CD4-positive, alpha-beta memory T cell (primary cell): ENCODE data around the gene NFATC1. TPM values are rescaled to one million over a fixed set of nuclear protein-coding genes. Genes with fewer than 3 reads are reported as not detected.

Experiments used
- CTCF ChIA-PET: fragments of 350-600 bp; sonication (Branson Sonifier 250); formaldehyde crosslinking; loops from one replicate; lab custom pipeline; 2021; ENCODE audit warnings: inconsistent platforms; ENCODE audit not compliant: partially characterized antibody; lab: Charles Lee
- POLR2A ChIA-PET: fragments of 350-600 bp; sonication (Branson Sonifier 250); formaldehyde crosslinking; loops from one replicate; lab custom pipeline; 2021; ENCODE audit not compliant: partially characterized antibody; lab: Charles Lee
- DNase-seq, 5 donors: peaks; one replicate each; pipeline versions ENCODE4 v3.0.0 to v3.0.0-alpha.2; 2020 to 2022; ENCODE audit warnings: mixed read lengths in 1 of 5
- H3K27ac ChIP-seq: one replicate; pipeline ENCODE4 v1.7.0; 2013; ENCODE audit warnings: low read depth, low read length
- H3K27me3 ChIP-seq: 2 replicates; pipeline ENCODE4 v1.7.0; 2013; ENCODE audit warnings: mild to moderate bottlenecking, low read length, moderate library complexity; ENCODE audit not compliant: insufficient read depth
- H3K36me3 ChIP-seq: 2 replicates; pipeline ENCODE4 v1.7.0; 2013; ENCODE audit warnings: mild to moderate bottlenecking, low read length, moderate library complexity; ENCODE audit not compliant: insufficient read depth
- H3K4me1 ChIP-seq: 2 replicates; pipeline ENCODE4 v1.7.0; 2013; ENCODE audit warnings: mild to moderate bottlenecking, low read length, moderate library complexity; ENCODE audit not compliant: insufficient read depth
- H3K4me3 ChIP-seq, 2 donors: one replicate each; pipeline ENCODE4 v1.7.0; 2013; ENCODE audit warnings: low read length in 2 of 2, mild to moderate bottlenecking in 1 of 2
- H3K9me3 ChIP-seq, 2 donors: one replicate each; pipeline ENCODE4 v1.7.0; 2013; ENCODE audit warnings: low read length in 2 of 2, control low read depth in 1 of 2; ENCODE audit not compliant: control insufficient read depth in 1 of 2
- H3K27ac Mint-ChIP-seq, 7 donors: one replicate each; pipeline ENCODE4 v1.8.0; 2020 to 2021; ENCODE audit warnings: mixed read lengths in 7 of 7, mild to moderate bottlenecking in 6 of 7, inconsistent platforms in 3 of 7, moderate library complexity in 3 of 7
- H3K27me3 Mint-ChIP-seq, 2 donors: one replicate each; pipeline ENCODE4 v1.8.0; 2020 to 2021; ENCODE audit warnings: mixed read lengths in 2 of 2
- H3K36me3 Mint-ChIP-seq, 2 donors: one replicate each; pipeline ENCODE4 v1.8.0; 2020 to 2021; ENCODE audit warnings: mixed read lengths in 2 of 2, inconsistent platforms in 1 of 2, mild to moderate bottlenecking in 1 of 2
- H3K4me1 Mint-ChIP-seq, 4 donors: one replicate each; pipeline ENCODE4 v1.8.0; 2020 to 2021; ENCODE audit warnings: mixed read lengths in 4 of 4, mild to moderate bottlenecking in 1 of 4
- H3K4me3 Mint-ChIP-seq, 8 donors: one replicate each; pipeline ENCODE4 v1.8.0; 2020 to 2021; ENCODE audit warnings: mixed read lengths in 8 of 8, mild to moderate bottlenecking in 7 of 8, moderate library complexity in 6 of 8, inconsistent platforms in 3 of 8
- H3K9me3 Mint-ChIP-seq, 8 donors: one replicate each; pipeline ENCODE4 v1.8.0; 2020 to 2021; ENCODE audit warnings: mixed read lengths in 8 of 8, mild to moderate bottlenecking in 5 of 8, inconsistent platforms in 3 of 8, moderate library complexity in 1 of 8
- intact Hi-C: fragments of 100-400 bp; cut with micrococcal nuclease; formaldehyde crosslinking; loops from one replicate; pipeline ENCODE4 v1.15.1; 2023
- polyA plus RNA-seq, 2 donors: library from polyadenylated mRNA; unstranded; fragments of 300-500 nt; fragmentation: Illumina TruSeq; gene quantifications; one replicate each; pipeline ENCODE4 v1.2.3, GENCODE V29; 2021
- total RNA-seq, 2 experiments: library from RNA; stranded (reverse); gene quantifications; one replicate each; pipeline ENCODE4 v1.2.3, GENCODE V29; 2021

The NFATC1 gene
- total and polyA plus RNA-seq, 4 experiments from 2014 or later: 15.3 to 69.6 (median 54.9) TPM

DNA sequence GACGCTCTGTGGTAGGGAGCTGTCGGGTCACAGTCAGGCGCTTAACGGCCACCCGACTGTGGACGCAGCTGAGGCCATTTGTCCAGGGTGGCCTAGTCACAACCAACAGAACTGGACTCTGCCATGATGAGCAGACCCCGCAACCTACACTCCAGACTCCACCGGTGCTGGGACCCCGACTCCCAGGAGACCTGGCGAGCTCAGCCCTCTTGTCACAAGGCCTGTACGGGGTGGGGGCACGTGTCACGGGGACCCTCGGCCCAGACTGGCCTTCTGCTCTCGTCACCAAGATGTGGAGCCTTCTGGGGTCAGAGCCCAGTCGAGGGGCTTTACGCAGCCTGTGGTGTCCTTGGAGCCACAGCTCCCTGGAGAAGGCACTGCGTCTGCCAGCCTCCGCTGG, 22.5 kb downstream of the NFATC1 start:
- Histone ChIP-seq H3K36me3 (peaks cover 35% of the 10 kb centered on the region), H3K4me1 (peaks cover 3% of the 10 kb centered on the region), H3K27ac (no peak overlapping the region), H3K4me3 (no peak overlapping the region), H3K27me3 (no peaks in the 10 kb centered on the region), H3K9me3 (no peaks in the 10 kb centered on the region)
- peaks cover 15 to 63% (median 35%) of the 10 kb centered on the region in 4 donors for H3K4me1 Mint-ChIP-seq
- H3K27me3 Mint-ChIP-seq: no peaks in the 10 kb centered on the region
- intact Hi-C loops: no loop called here
- ChIA-PET CTCF (no interaction called here), POLR2A (interaction anchor here (1.1 kb wide), 1 partner anchor 12 kb away, joined by 4 read pairs; no protein-coding TSS in a partner anchor)
- peaks cover 35 to 62% of the 10 kb centered on the region in 2 donors for H3K36me3 Mint-ChIP-seq
- H3K9me3 Mint-ChIP-seq: peaks cover 0 to 2% (median 0%) of the 10 kb centered on the region in 8 donors
- DNase-seq: no peak
- peak overlapping the region in 1 of 7 donors; percentile 70 for H3K27ac Mint-ChIP-seq
- no peak overlapping the region for H3K4me3 Mint-ChIP-seq

DNA sequence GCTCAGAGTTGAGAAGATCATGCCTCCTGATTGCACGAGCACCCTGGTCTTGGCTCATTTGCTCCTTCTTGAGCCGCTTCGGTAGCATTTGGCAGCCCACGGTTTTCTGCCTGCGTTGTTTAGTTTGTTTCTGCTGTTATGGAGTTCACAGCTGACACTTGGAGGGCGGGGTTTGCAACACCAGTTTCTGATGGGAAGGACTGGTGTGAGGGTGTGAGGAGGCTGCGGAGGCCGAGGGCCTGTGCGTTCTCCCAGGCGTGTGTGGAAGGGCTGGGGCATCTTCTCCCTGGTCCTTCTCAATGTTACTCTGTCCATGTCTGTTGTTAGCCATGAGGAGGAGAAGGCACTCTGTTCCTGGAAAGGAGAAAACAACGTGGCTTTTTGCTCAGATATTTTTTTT, 22.9 kb downstream of the NFATC1 start:
- H3K9me3 ChIP-seq: no peaks in the 10 kb centered on the region
- ChIA-PET CTCF (no interaction called here), POLR2A (interaction anchor here (1.1 kb wide), 1 partner anchor 13 kb away, joined by 4 read pairs; no protein-coding TSS in a partner anchor)
- no peak for DNase-seq
- H3K9me3 Mint-ChIP-seq: peaks cover 0 to 2% (median 0%) of the 10 kb centered on the region in 8 donors
- H3K36me3 ChIP-seq: peaks cover 31% of the 10 kb centered on the region
- intact Hi-C loops: no loop called here
- H3K4me3 Mint-ChIP-seq: peak overlapping the region in 2 of 8 donors; percentile 12 to 17
- H3K27ac ChIP-seq: no peak overlapping the region
- H3K4me3 ChIP-seq: no peak overlapping the region
- peak overlapping the region in 4 of 7 donors; percentile 17 to 75 (median 52) for H3K27ac Mint-ChIP-seq
- H3K27me3 Mint-ChIP-seq: no peaks in the 10 kb centered on the region
- H3K36me3 Mint-ChIP-seq: peaks cover 31 to 58% of the 10 kb centered on the region in 2 donors
- H3K4me1 ChIP-seq: peaks cover 3% of the 10 kb centered on the region
- H3K27me3 ChIP-seq: no peaks in the 10 kb centered on the region
- peaks cover 15 to 59% (median 33%) of the 10 kb centered on the region in 4 donors for H3K4me1 Mint-ChIP-seq

GRCh38 chr18:79420033-79420745, 24.5 kb downstream of the NFATC1 start:
- DNase-seq: no peak
- H3K27ac ChIP-seq: no peak overlapping the region
- Mint-ChIP-seq H3K36me3 (peaks cover 30 to 53% of the 10 kb centered on the region in 2 donors), H3K4me3 (peak overlapping the region in 2 of 8 donors; percentile 40 to 41), H3K27me3 (no peaks in the 10 kb centered on the region), H3K4me1 (peaks cover 18 to 56% (median 36%) of the 10 kb centered on the region in 4 donors), H3K27ac (peak overlapping the region in 6 of 7 donors; percentile 53 to 87 (median 70)), H3K9me3 (peaks cover 0 to 6% (median 0%) of the 10 kb centered on the region in 8 donors)
- ChIA-PET CTCF (no interaction called here), POLR2A (no interaction called here)
- no peaks in the 10 kb centered on the region for H3K27me3 ChIP-seq
- H3K9me3 ChIP-seq: no peaks in the 10 kb centered on the region
- intact Hi-C loops: no loop called here
- no peak overlapping the region for H3K4me3 ChIP-seq
- peaks cover 18% of the 10 kb centered on the region for H3K36me3 ChIP-seq
- no peaks in the 10 kb centered on the region for H3K4me1 ChIP-seq

- peak overlapping the region in 1 of 7 donors; percentile 87 for H3K27ac Mint-ChIP-seq
- intact Hi-C loops: no loop called here
- no peaks in the 10 kb centered on the region for H3K27me3 Mint-ChIP-seq
- Histone ChIP-seq H3K27ac (no peak overlapping the region), H3K36me3 (peaks cover 18% of the 10 kb centered on the region), H3K4me3 (no peak overlapping the region), H3K27me3 (no peaks in the 10 kb centered on the region), H3K4me1 (no peaks in the 10 kb centered on the region), H3K9me3 (no peaks in the 10 kb centered on the region)
- peaks cover 0 to 7% (median 0%) of the 10 kb centered on the region in 8 donors for H3K9me3 Mint-ChIP-seq
- no peak overlapping the region for H3K4me3 Mint-ChIP-seq
- POLR2A ChIA-PET: no interaction called here
- no peak for DNase-seq
- H3K4me1 Mint-ChIP-seq: peaks cover 21 to 56% (median 36%) of the 10 kb centered on the region in 4 donors
- H3K36me3 Mint-ChIP-seq: peaks cover 34 to 53% of the 10 kb centered on the region in 2 donors
- CTCF ChIA-PET: interaction anchor here (2.1 kb wide), 1 partner anchor 40 kb away, joined by 5 read pairs; no protein-coding TSS in a partner anchor
These were observed 25.6 kb downstream of the NFATC1 start for GRCh38 chr18:79421275-79421857.

DNA sequence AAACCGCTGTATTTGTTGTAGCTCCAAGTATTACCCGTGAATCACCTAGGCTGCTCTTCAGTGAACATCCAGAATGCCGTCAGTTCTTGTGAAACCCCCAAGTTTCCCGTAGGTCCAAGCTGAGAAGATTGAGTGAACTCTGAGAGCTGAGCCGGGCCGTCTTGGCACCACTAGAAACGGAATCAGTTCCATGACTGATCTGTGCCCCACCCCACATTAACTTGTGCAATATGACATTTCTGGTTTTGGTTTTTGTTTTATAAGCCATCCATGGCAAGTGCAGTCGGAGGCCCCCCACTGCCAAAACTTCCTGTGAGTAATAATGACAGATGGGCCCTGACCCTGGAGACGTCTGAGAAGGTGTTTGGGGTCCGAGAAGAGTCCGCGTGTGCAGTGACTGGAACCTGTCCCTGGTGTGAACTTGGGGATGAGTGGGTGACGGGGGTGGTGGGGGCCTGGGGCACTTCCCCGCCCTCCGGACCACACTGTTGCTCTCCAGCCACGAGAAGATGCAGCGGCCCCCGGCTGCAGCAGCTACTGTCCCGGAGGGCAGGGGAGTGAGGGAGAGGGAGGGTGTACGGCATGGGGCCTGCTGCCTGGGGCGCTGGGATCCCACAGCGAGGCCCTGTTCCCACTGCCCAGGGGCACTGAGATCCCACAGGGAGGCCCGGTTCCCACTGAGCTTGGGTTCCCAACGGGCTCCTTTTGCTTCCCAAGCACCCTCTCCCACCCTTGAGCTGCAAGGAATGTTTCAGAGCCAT, 26.5 kb downstream of the NFATC1 start:
- Mint-ChIP-seq H3K27me3 (no peaks in the 10 kb centered on the region), H3K4me1 (peaks cover 18 to 50% (median 35%) of the 10 kb centered on the region in 4 donors), H3K27ac (peak overlapping the region in 3 of 7 donors; percentile 41 to 69 (median 61)), H3K9me3 (peaks cover 0 to 7% (median 0%) of the 10 kb centered on the region in 8 donors), H3K36me3 (peaks cover 34 to 49% of the 10 kb centered on the region in 2 donors), H3K4me3 (no peak overlapping the region)
- intact Hi-C loops: no loop called here
- POLR2A ChIA-PET: no interaction called here
- CTCF ChIA-PET: interaction anchor here (2.1 kb wide), 1 partner anchor 41 kb away, joined by 5 read pairs; no protein-coding TSS in a partner anchor
- Histone ChIP-seq H3K9me3 (no peaks in the 10 kb centered on the region), H3K4me3 (no peak overlapping the region), H3K36me3 (peaks cover 18% of the 10 kb centered on the region), H3K4me1 (no peaks in the 10 kb centered on the region), H3K27me3 (no peaks in the 10 kb centered on the region), H3K27ac (no peak overlapping the region)
- no peak for DNase-seq

GRCh38 chr18:79422783-79423165, 27.0 kb downstream of the NFATC1 start:
- no peak for DNase-seq
- H3K36me3 ChIP-seq: peaks cover 18% of the 10 kb centered on the region
- no peaks in the 10 kb centered on the region for H3K27me3 ChIP-seq
- no peak overlapping the region for H3K4me3 ChIP-seq
- Mint-ChIP-seq H3K36me3 (peaks cover 34 to 49% of the 10 kb centered on the region in 2 donors), H3K9me3 (peaks cover 0 to 7% (median 0%) of the 10 kb centered on the region in 8 donors), H3K27ac (peak overlapping the region in 2 of 7 donors; percentile 64 to 69), H3K4me1 (peaks cover 18 to 51% (median 35%) of the 10 kb centered on the region in 4 donors), H3K27me3 (no peaks in the 10 kb centered on the region), H3K4me3 (no peak overlapping the region)
- intact Hi-C loops: no loop called here
- H3K9me3 ChIP-seq: no peaks in the 10 kb centered on the region
- H3K4me1 ChIP-seq: no peaks in the 10 kb centered on the region
- POLR2A ChIA-PET: no interaction called here
- no peak overlapping the region for H3K27ac ChIP-seq
- CTCF ChIA-PET: interaction anchor here (2.1 kb wide), 1 partner anchor 41 kb away, joined by 5 read pairs; no protein-coding TSS in a partner anchor
